ENCODE results near the gene GRIN3B. TPM values are rescaled to one million over a fixed set of nuclear protein-coding genes. Genes with fewer than 3 reads are reported as not detected.

Gene GRIN3B
- total and polyA plus RNA-seq, 2 of the 8 experiments (the other 6 are each of a cell fraction or from before 2014, with no cell fraction given), result 0.45 to 1.0 TPM

GRCh38 chr19:964761-965694 lies 35.2 kb upstream of the GRIN3B start:
- H3K79me1 ChIP-seq (ENCODE audit: low read depth, low read length), result no peaks in the 10 kb centered on the region
- no peaks in the 10 kb centered on the region for H3K27me3 ChIP-seq (replicated peaks in 1 of 4; ENCODE audit: control insufficient read depth in 3 of 4, extremely low read depth in 1 of 4, insufficient read depth in 3 of 4, low read length in 3 of 4)
- TF ChIP-seq TCF12 (IDR thresholded peaks at IDR 0.05; ENCODE audit: low read depth, low read length) (0 out of 2 replicates have a peak, but pooled peaks have one; percentile 61), SP1 (IDR thresholded peaks at IDR 0.05; ENCODE audit: low read depth, low read length) (0 out of 2 replicates have a peak, but pooled peaks have one; percentile 31), KDM1A (IDR thresholded peaks at IDR 0.05; ENCODE audit: borderline replicate concordance, low read length) (peak; percentile 72; the same call in 1 of the 2 replicates), SRF (IDR thresholded peaks at IDR 0.05; ENCODE audit: low read depth, low read length) (peak; percentile 82), E2F6 (IDR thresholded peaks at IDR 0.05) (no peak)
- no peak overlapping the region for H2BK120ac ChIP-seq (replicated peaks; ENCODE audit: low read depth, low read length)
- no peak overlapping the region for H4K8ac ChIP-seq (ENCODE audit: extremely low read depth, insufficient read depth, low read length)
- DNase-seq (ENCODE audit: low read depth in 1 of 2, low spot score in 2 of 2) (no peak), FAIRE-seq (no peak)
- no peak overlapping the region for H4K5ac ChIP-seq (ENCODE audit: insufficient read length, low read depth, low read length)
- no peak overlapping the region for H3K14ac ChIP-seq (ENCODE audit: insufficient read length)
- CTCF ChIA-PET (ENCODE audit: partially characterized antibody), result interaction anchor here (0.6 to 1.5 kb wide), 7 partner anchors 9 to 57 kb away, joined by 3 to 5 read pairs (median 3); no protein-coding TSS in a partner anchor
- H3K4ac ChIP-seq (replicated peaks; ENCODE audit: insufficient read length, low read depth, low read length), result no peak overlapping the region
- no peak overlapping the region for H3K18ac ChIP-seq (ENCODE audit: extremely low read depth, low read length)
- H2BK15ac ChIP-seq (ENCODE audit: low read length), result no peak overlapping the region
- H3K56ac ChIP-seq (replicated peaks; ENCODE audit: insufficient read length, low read depth, low read length), result no peak overlapping the region
- peaks cover 13 to 52% (median 30%) of the 10 kb centered on the region in 4 experiments for H3K36me3 ChIP-seq (ENCODE audit: control insufficient read depth in 2 of 4, insufficient read depth in 4 of 4, low read length in 3 of 4)
- H3K79me2 ChIP-seq (ENCODE audit: control insufficient read depth in 1 of 2, insufficient read depth in 2 of 2, low read length in 2 of 2), result no peaks in the 10 kb centered on the region
- no peak overlapping the region for H3K9ac ChIP-seq (replicated peaks in 1 of 4; ENCODE audit: extremely low read depth in 1 of 4, low read depth in 3 of 4, low read length in 3 of 4)
- H2BK12ac ChIP-seq (ENCODE audit: low read depth, low read length), result no peak overlapping the region
- no peak overlapping the region for H2BK20ac ChIP-seq (ENCODE audit: low read length)
- H3K23me2 ChIP-seq (ENCODE audit: low read depth, low read length), result no peaks in the 10 kb centered on the region
- no peak overlapping the region for H2BK5ac ChIP-seq (ENCODE audit: low read depth, low read length)
- POLR2A ChIA-PET (ENCODE audit: partially characterized antibody), result interaction anchor here (0.7 to 1.7 kb wide), 6 partner anchors 8 to 315 kb away, joined by 3 to 9 read pairs (median 3); partner anchors contain the start of gene WDR18
- H3K27ac ChIP-seq (ENCODE audit: low read depth, low read length), result no peak overlapping the region
- no peak overlapping the region for H3K23ac ChIP-seq (ENCODE audit: insufficient read length)
- no peak overlapping the region for H2AFZ ChIP-seq (ENCODE audit: low read length)
- H3K9me3 ChIP-seq (ENCODE audit: insufficient read depth in 2 of 2, low read depth in 1 of 2, low read length in 1 of 2), result peaks cover 0 to 10% of the 10 kb centered on the region in 2 experiments; a peak in 1 of 4 replicates
- H3K4me1 ChIP-seq (replicated peaks in 1 of 4; ENCODE audit: control insufficient read depth in 3 of 4, insufficient read depth in 4 of 4, low read length in 3 of 4), result peaks cover 0 to 7% (median 2%) of the 10 kb centered on the region in 4 experiments; a peak in 3 of 7 replicates
- H3K4me3 ChIP-seq (ENCODE audit: extremely low read depth in 1 of 4, insufficient read depth in 2 of 4, low read depth in 3 of 4, low read length in 4 of 4), result no peak overlapping the region
- H4K20me1 ChIP-seq (replicated peaks in 1 of 2; ENCODE audit: control insufficient read depth in 1 of 2, insufficient read depth in 2 of 2, low read length in 2 of 2), result peaks cover 0 to 3% of the 10 kb centered on the region in 2 experiments
- H3K4me2 ChIP-seq (ENCODE audit: insufficient read depth in 1 of 2, low read depth in 2 of 2, low read length in 2 of 2), result no peak overlapping the region
- 93% methylated on average over 18 of the region's 19 CpGs; no CpG with 5 or more reads in 1 of the 2 experiments for WGBS, 2 experiments (ENCODE audit: extremely low coverage in 1 of 2, insufficient coverage in 1 of 2, insufficient read length in 1 of 2, insufficient replicate concordance in 2 of 2, low coverage in 1 of 2, low lambda C conversion rate in 2 of 2, missing lambda C conversion rate in 1 of 2)
- no peak overlapping the region for H4K91ac ChIP-seq (replicated peaks; ENCODE audit: insufficient read length, low read length)
- H2AK5ac ChIP-seq (ENCODE audit: low read depth, low read length), result no peak overlapping the region

All from H1 (cell line).